Measurements from ENCODE around the gene OTUD1. TPM values are rescaled to one million over a fixed set of nuclear protein-coding genes. Genes with fewer than 3 reads are reported as not detected.

Gene OTUD1
- polyA plus RNA-seq, 1 donor from 2014 or later: 6.0 TPM

- Histone ChIP-seq H2AFZ (ENCODE audit: low read depth, low read length) (peak overlapping the region; percentile 47), H3K27ac (ENCODE audit: low read length) (peak overlapping the region; percentile 56), H3F3A (ENCODE audit: insufficient read depth, low read length, poor library complexity, severe bottlenecking) (no peaks in the 10 kb centered on the region), H3K36me3 (ENCODE audit: insufficient read depth, low read length) (no peaks in the 10 kb centered on the region), H3K4me2 (ENCODE audit: low read length) (no peak overlapping the region), H3K79me2 (replicated peaks; ENCODE audit: insufficient read depth, low read length) (peaks cover 21% of the 10 kb centered on the region), H3K9ac (ENCODE audit: low read length) (peak overlapping the region; percentile 56), H3K4me3 (ENCODE audit: low read length) (peak overlapping the region; percentile 73), H3K9me2 (ENCODE audit: insufficient read depth, low read length) (no peaks in the 10 kb centered on the region), H3K9me3 (ENCODE audit: low read length) (no peaks in the 10 kb centered on the region), H4K20me1 (ENCODE audit: insufficient read depth) (no peaks in the 10 kb centered on the region), H3K27me3 (ENCODE audit: insufficient read depth, low read depth, low read length) (no peaks in the 10 kb centered on the region)
- no peak for TF ChIP-seq CTCF (IDR thresholded peaks at IDR 0.05; ENCODE audit: poor library complexity, severe bottlenecking)
- TF ChIP-seq EP300 (conservative IDR thresholded peaks at IDR 0.05; ENCODE audit: poor library complexity, severe bottlenecking): no peak
- TF ChIP-seq TAF1 (IDR thresholded peaks at IDR 0.05; ENCODE audit: low read depth): no peak
- TF ChIP-seq EZH2 (IDR thresholded peaks at IDR 0.05; ENCODE audit: borderline replicate concordance, insufficient read depth, low read length, poor library complexity, severe bottlenecking): no peak
- TF ChIP-seq RAD21 (conservative IDR thresholded peaks at IDR 0.05): no peak
- TF ChIP-seq SMC3 (conservative IDR thresholded peaks at IDR 0.05; ENCODE audit: poor library complexity): no peak
- TF ChIP-seq, protein P1, sequence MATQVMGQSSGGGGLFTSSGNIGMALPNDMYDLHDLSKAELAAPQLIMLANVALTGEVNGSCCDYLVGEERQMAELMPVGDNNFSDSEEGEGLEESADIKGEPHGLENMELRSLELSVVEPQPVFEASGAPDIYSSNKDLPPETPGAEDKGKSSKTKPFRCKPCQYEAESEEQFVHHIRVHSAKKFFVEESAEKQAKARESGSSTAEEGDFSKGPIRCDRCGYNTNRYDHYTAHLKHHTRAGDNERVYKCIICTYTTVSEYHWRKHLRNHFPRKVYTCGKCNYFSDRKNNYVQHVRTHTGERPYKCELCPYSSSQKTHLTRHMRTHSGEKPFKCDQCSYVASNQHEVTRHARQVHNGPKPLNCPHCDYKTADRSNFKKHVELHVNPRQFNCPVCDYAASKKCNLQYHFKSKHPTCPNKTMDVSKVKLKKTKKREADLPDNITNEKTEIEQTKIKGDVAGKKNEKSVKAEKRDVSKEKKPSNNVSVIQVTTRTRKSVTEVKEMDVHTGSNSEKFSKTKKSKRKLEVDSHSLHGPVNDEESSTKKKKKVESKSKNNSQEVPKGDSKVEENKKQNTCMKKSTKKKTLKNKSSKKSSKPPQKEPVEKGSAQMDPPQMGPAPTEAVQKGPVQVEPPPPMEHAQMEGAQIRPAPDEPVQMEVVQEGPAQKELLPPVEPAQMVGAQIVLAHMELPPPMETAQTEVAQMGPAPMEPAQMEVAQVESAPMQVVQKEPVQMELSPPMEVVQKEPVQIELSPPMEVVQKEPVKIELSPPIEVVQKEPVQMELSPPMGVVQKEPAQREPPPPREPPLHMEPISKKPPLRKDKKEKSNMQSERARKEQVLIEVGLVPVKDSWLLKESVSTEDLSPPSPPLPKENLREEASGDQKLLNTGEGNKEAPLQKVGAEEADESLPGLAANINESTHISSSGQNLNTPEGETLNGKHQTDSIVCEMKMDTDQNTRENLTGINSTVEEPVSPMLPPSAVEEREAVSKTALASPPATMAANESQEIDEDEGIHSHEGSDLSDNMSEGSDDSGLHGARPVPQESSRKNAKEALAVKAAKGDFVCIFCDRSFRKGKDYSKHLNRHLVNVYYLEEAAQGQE (IDR thresholded peaks at IDR 0.05; ENCODE audit: borderline replicate concordance): no peak
- TF ChIP-seq MXI1 (conservative IDR thresholded peaks at IDR 0.05; ENCODE audit: poor library complexity, severe bottlenecking): no peak
- no peak for TF ChIP-seq POLR2AphosphoS5 (IDR thresholded peaks at IDR 0.05)
Measured at GRCh38 chr10:23437963-23438546, 820 bp upstream of the OTUD1 start.

DNA sequence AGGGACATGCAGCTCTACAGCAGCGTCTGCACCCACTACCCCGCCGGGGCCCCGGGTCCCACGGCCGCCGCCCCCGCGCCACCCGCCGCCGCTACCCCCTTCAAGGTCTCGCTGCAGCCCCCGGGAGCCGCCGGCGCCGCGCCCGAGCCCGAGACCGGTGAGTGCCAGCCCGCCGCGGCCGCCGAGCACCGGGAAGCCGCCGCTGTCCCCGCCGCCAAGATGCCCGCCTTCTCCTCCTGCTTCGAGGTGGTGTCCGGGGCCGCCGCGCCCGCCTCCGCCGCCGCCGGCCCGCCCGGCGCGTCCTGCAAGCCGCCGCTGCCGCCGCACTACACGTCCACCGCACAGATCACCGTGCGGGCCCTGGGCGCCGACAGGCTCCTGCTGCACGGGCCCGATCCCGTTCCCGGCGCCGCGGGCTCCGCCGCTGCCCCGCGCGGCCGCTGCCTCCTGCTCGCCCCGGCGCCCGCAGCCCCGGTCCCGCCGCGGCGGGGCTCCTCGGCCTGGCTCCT, 631 bp downstream of the OTUD1 start:
- H3F3A ChIP-seq (ENCODE audit: insufficient read depth, low read length, poor library complexity, severe bottlenecking): no peaks in the 10 kb centered on the region
- no peaks in the 10 kb centered on the region for H3K9me3 ChIP-seq (ENCODE audit: low read length)
- no peaks in the 10 kb centered on the region for H3K27me3 ChIP-seq (ENCODE audit: insufficient read depth, low read depth, low read length)
- H2AFZ ChIP-seq (ENCODE audit: low read depth, low read length): no peak overlapping the region
- peak overlapping the region; percentile 59 for H3K27ac ChIP-seq (ENCODE audit: low read length)
- H3K4me2 ChIP-seq (ENCODE audit: low read length): no peak overlapping the region
- no peaks in the 10 kb centered on the region for H4K20me1 ChIP-seq (ENCODE audit: insufficient read depth)
- TF ChIP-seq RAD21 (conservative IDR thresholded peaks at IDR 0.05) (no peak), SMC3 (conservative IDR thresholded peaks at IDR 0.05; ENCODE audit: poor library complexity) (no peak), EP300 (conservative IDR thresholded peaks at IDR 0.05; ENCODE audit: poor library complexity, severe bottlenecking) (no peak)
- H3K36me3 ChIP-seq (ENCODE audit: insufficient read depth, low read length): no peaks in the 10 kb centered on the region
- H3K9ac ChIP-seq (ENCODE audit: low read length): peak overlapping the region; percentile 78
- no peaks in the 10 kb centered on the region for H3K9me2 ChIP-seq (ENCODE audit: insufficient read depth, low read length)
- H3K4me3 ChIP-seq (ENCODE audit: low read length): peak overlapping the region; percentile 78
- peaks cover 21% of the 10 kb centered on the region for H3K79me2 ChIP-seq (replicated peaks; ENCODE audit: insufficient read depth, low read length)

All from neural cell (in vitro differentiated cells).